Ovary (tissue), 9 donors: Measurements from ENCODE around the gene MAP4. TPM values are rescaled to one million over a fixed set of nuclear protein-coding genes. Genes with fewer than 3 reads are reported as not detected.

Experiments used
- DNase-seq, 5 donors: peaks; one replicate each; pipeline ENCODE4 v3.0.0-alpha.2; 2019 to 2020
- H3K27ac ChIP-seq, 2 donors: fragments of 200-600 bp; one replicate each; pipeline versions ENCODE4 v1.5.1 to v1.8.0; 2019 to 2022
- H3K27me3 ChIP-seq: fragments of 200-600 bp; one replicate; pipeline ENCODE4 v1.8.0; 2022
- H3K36me3 ChIP-seq: fragments of 200-600 bp; sonication (generic); one replicate; pipeline ENCODE4 v1.5.1; 2019
- H3K4me1 ChIP-seq: one replicate; pipeline ENCODE4 v1.8.1; 2013; ENCODE audit warnings: mild to moderate bottlenecking, moderate library complexity; ENCODE audit not compliant: insufficient read depth
- H3K4me3 ChIP-seq: fragments of 200-600 bp; sonication (generic); one replicate; pipeline ENCODE4 v1.5.1; 2017
- H3K9me3 ChIP-seq, 2 donors: fragments of 200-600 bp in 1 of 2; sonication (generic) in 1 of 2; one replicate each; pipeline versions ENCODE4 v1.5.1 to v1.8.1; 2013 to 2019; ENCODE audit warnings: mild to moderate bottlenecking in 1 of 2, moderate library complexity in 1 of 2
- CTCF ChIP-seq, 3 donors: fragments of 450-650 bp in 2 of 3; fragments of 200-600 bp in 1 of 3; IDR thresholded peaks; one replicate each; pipeline versions ENCODE4 v1.5.1 to v1.8.0; 2016 to 2022; ENCODE audit warnings: antibody characterized with exemption in 3 of 3, mild to moderate bottlenecking in 1 of 3
- EP300 ChIP-seq: sonication (generic); formaldehyde crosslinking; IDR thresholded peaks from one replicate; pipeline ENCODE4 v1.6.1; 2017; ENCODE audit warnings: antibody characterized with exemption
- POLR2A ChIP-seq: fragments of 450-650 bp; IDR thresholded peaks from one replicate; pipeline ENCODE4 v1.6.1; 2017; ENCODE audit warnings: antibody characterized with exemption, mild to moderate bottlenecking, moderate library complexity
- WGBS, 3 donors: extraction: QIAGEN DNeasy Blood & Tissue Kit in 1 of 3; methylation state at CpG; one replicate each; pipeline versions ENCODE4 v1.1.5 to v1.1.7; 2013 to 2017; 5-methylcytosine and 5-hydroxymethylcytosine counted together
- intact Hi-C, 4 donors: fragments of 100-400 bp; cut with DNase I; formaldehyde crosslinking; loops; one replicate each; pipeline versions ENCODE4 v1.11.0 to v1.15.1; 2022 to 2023
- polyA plus RNA-seq, 2 donors: library from polyadenylated mRNA; stranded (reverse); fragments of 200-250 nt in 1 of 2; fragments of 350-450 nt in 1 of 2; fragmentation: Illumina TruSeq in 1 of 2; extraction: RNeasy Lipid Tissue Mini Kit (QIAGEN cat#74804) in 1 of 2; gene quantifications; one replicate each; pipeline ENCODE4 v1.2.3, GENCODE V29; 2013 to 2014
- total RNA-seq, 7 donors: library from RNA; depleted of rRNA in 2 of 7; stranded (reverse); fragments of >200 nt in 2 of 7; fragmentation: NEBNext Ultra II Directional in 3 of 7; extraction: Animal tissue kit (Norgen Biotek cat#: 25700) in 3 of 7; gene quantifications; one replicate each; pipeline versions ENCODE4 v1.1.0 to v1.2.4, GENCODE V29; 2016 to 2023
- donor health status: DM: no; HTN: no; CAD: no; lungs with moderate emphysema.
- donor health status: DM: no; HTN: no; CAD: no.
- donor health status: Bipolar disorder and iron deficiency.
- donor health status: DM: yes; HTN: yes; CAD: no.
- donor health status: DM: no; HTN: no; CAD: no.
- donor health status: DM: yes; HTN: yes; CAD: no.

The MAP4 gene
- total and polyA plus RNA-seq, 9 donors = 64.9 to 271 (median 196) TPM

GRCh38 chr3:48022178-48022577, 6.0 kb upstream of the MAP4 start:
- no peak for DNase-seq
- H3K27ac ChIP-seq = no peak overlapping the region
- no peaks in the 10 kb centered on the region for H3K27me3 ChIP-seq
- no peak overlapping the region for H3K4me3 ChIP-seq
- 79 to 81% (median 81%) methylated on average over 4 of the region's 4 CpGs for WGBS, 3 donors
- H3K36me3 ChIP-seq = no peaks in the 10 kb centered on the region
- peaks cover 13% of the 10 kb centered on the region for H3K4me1 ChIP-seq
- TF ChIP-seq CTCF (IDR thresholded peaks at IDR 0.05) (no peak), EP300 (no peak), POLR2A (no peak)
- intact Hi-C loops = no loop called here
- no peaks in the 10 kb centered on the region for H3K9me3 ChIP-seq

DNA sequence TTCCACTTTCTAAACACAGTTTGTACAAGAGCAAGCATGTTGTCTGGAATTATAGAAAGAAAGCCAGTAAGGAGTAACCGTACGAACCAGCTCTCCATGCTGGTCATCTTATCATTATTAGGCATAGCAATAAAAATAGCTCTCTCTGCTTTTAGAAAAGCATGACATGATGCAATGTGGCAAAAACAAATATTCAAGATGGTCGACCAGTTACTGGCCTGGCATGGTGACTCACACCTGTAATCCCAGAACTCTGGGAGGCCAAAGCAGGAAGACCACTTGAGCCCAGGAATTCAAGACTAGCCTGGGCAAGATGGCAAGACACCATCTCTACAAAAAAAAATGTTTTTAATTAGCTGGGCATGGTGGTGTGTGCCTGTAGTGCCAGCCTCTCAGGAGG, 2.6 kb upstream of the MAP4 start:
- TF ChIP-seq EP300 (no peak), POLR2A (no peak), CTCF (IDR thresholded peaks at IDR 0.05) (no peak)
- H3K9me3 ChIP-seq = no peaks in the 10 kb centered on the region
- peaks cover 24% of the 10 kb centered on the region for H3K4me1 ChIP-seq
- no peaks in the 10 kb centered on the region for H3K36me3 ChIP-seq
- no peak for DNase-seq
- H3K27me3 ChIP-seq = no peaks in the 10 kb centered on the region
- H3K4me3 ChIP-seq = no peak overlapping the region
- 68 to 80% (median 75%) methylated on average over 3 of the region's 3 CpGs for whole genome bisulfite sequencing, 3 donors
- intact Hi-C loops = loop anchor here in 1 of 4 donors (10.0 kb wide), 1 partner anchor 106 kb away; no protein-coding TSS in a partner anchor
- no peak overlapping the region for H3K27ac ChIP-seq

DNA sequence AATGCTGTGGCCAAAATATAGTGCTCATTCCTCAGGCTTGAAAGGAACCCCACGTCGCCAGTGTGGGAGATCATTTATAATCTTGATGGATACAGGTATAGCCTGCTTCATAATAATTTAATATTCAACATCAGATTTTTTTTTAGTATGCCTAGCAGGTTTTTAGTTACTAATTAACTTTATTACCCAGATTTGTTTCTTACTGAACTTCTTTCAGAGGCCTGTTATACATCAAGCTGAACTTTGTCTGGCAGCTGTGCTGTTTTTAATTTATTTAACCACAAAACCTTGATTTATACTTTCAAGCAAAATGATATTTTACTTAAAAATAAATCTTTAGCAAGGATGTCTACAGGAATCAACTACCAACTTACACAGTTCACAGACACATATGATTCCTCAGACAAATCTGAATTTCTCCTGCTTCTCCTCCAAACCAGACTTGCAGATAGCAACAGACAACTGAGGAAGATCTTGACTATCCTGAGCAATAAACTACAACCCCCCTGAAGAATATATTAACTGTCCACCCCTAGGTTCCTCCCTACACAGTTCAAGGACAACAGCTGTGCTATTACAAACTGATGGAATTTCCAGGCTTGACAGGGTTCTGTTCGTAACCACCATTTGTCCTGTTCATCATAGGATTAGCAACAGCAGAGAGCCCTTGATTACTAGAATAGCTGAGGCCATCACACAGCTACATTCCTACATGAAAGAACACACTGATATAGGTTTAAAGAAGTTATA, 610 bp downstream of the MAP4 start:
- H3K4me3 ChIP-seq = no peak overlapping the region
- no peak for DNase-seq
- peak overlapping the region in 1 of 2 donors; percentile 43 for H3K27ac ChIP-seq
- H3K9me3 ChIP-seq = no peaks in the 10 kb centered on the region
- H3K27me3 ChIP-seq = no peaks in the 10 kb centered on the region
- H3K36me3 ChIP-seq = no peaks in the 10 kb centered on the region
- H3K4me1 ChIP-seq = peaks cover 27% of the 10 kb centered on the region
- no peak for TF ChIP-seq CTCF (IDR thresholded peaks at IDR 0.05)
- TF ChIP-seq POLR2A = no peak
- no peak for TF ChIP-seq EP300
- intact Hi-C loops = loop anchor here in 1 of 4 donors (10.0 kb wide), 1 partner anchor 109 kb away; no protein-coding TSS in a partner anchor
- WGBS, 3 donors = 31 to 36% (median 34%) methylated on average over 3 of the region's 3 CpGs

DNA sequence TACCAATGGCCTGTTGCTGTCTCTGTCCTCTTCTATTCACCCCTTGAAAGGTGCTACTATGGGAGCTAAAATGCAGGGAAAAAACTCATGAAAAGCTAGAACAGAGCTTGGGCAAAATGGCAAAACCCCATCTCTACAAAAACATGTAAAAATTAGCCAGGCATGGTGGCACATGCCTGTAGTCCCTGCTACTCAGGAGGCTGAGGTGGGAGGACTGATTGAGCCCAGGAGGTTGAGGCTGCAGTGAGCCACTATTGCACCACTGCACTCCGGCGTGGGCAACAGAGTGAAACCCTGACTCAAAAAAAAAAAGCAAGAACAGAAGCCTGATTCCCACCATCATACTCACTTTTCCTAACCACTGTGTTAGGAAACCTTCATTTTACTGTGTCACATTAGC, 1.9 kb downstream of the MAP4 start:
- Histone ChIP-seq H3K27me3 (no peaks in the 10 kb centered on the region), H3K27ac (peak overlapping the region in 1 of 2 donors; percentile 44), H3K4me1 (peaks cover 25% of the 10 kb centered on the region), H3K36me3 (no peaks in the 10 kb centered on the region), H3K4me3 (no peak overlapping the region), H3K9me3 (no peaks in the 10 kb centered on the region)
- WGBS, 3 donors = 84 to 96% (median 88%) methylated on average over 2 of the region's 2 CpGs
- DNase-seq = no peak
- TF ChIP-seq CTCF (IDR thresholded peaks at IDR 0.05) = no peak
- TF ChIP-seq EP300 = no peak
- TF ChIP-seq POLR2A = no peak
- intact Hi-C loops = loop anchor here in 1 of 4 donors (10.0 kb wide), 1 partner anchor 110 kb away; no protein-coding TSS in a partner anchor
